GM23248 (cell line): ENCODE data around the gene TXNL4A. TPM values are rescaled to one million over a fixed set of nuclear protein-coding genes. Genes with fewer than 3 reads are reported as not detected.

ENCODE experiments used
- DNase-seq: peaks from one replicate; pipeline ENCODE4 v3.0.0-alpha.2; 2015
- H2AFZ ChIP-seq: fragments of 200-600 bp; sonication (generic); 2 replicates; pipeline ENCODE4 v1.6.1; 2016; ENCODE audit warnings: antibody characterized with exemption
- H3F3A ChIP-seq: fragments of 200-600 bp; sonication (generic); 2 replicates; pipeline ENCODE4 v1.6.1; 2016; ENCODE audit warnings: mild to moderate bottlenecking, antibody characterized with exemption, mixed run types; ENCODE audit not compliant: insufficient read depth
- H3K27ac ChIP-seq: fragments of 200-600 bp; sonication (generic); 2 replicates; pipeline ENCODE4 v1.5.1; 2016; ENCODE audit warnings: mild to moderate bottlenecking
- H3K27me3 ChIP-seq: fragments of 200-600 bp; sonication (generic); replicated peaks from 2 replicates; pipeline ENCODE4 v1.6.1; 2016; ENCODE audit warnings: mild to moderate bottlenecking; ENCODE audit not compliant: insufficient read depth
- H3K36me3 ChIP-seq: fragments of 200-600 bp; sonication (generic); 2 replicates; pipeline ENCODE4 v1.6.1; 2016; ENCODE audit warnings: low read depth, mild to moderate bottlenecking
- H3K4me1 ChIP-seq: fragments of 200-600 bp; sonication (generic); 2 replicates; pipeline ENCODE4 v1.6.1; 2016; ENCODE audit warnings: mild to moderate bottlenecking; ENCODE audit not compliant: insufficient read depth
- H3K4me2 ChIP-seq: fragments of 200-600 bp; sonication (generic); one replicate; pipeline ENCODE4 v1.6.1; 2016; ENCODE audit warnings: mild to moderate bottlenecking; ENCODE audit not compliant: unreplicated experiment
- H3K4me3 ChIP-seq: fragments of 200-600 bp; sonication (generic); 2 replicates; pipeline ENCODE4 v1.5.1; 2016; ENCODE audit warnings: mild to moderate bottlenecking
- H3K79me2 ChIP-seq: fragments of 200-600 bp; sonication (generic); 2 replicates; pipeline ENCODE4 v1.6.1; 2016; ENCODE audit warnings: mild to moderate bottlenecking; ENCODE audit not compliant: insufficient read depth
- H3K9ac ChIP-seq: fragments of 200-600 bp; sonication (generic); 2 replicates; pipeline ENCODE4 v1.6.1; 2016; ENCODE audit warnings: mild to moderate bottlenecking
- H3K9me2 ChIP-seq: fragments of 200-600 bp; sonication (generic); 2 replicates; pipeline ENCODE4 v1.6.1; 2016; ENCODE audit warnings: mixed run types, mild to moderate bottlenecking, moderate library complexity; ENCODE audit not compliant: insufficient read depth
- H3K9me3 ChIP-seq: fragments of 200-600 bp; sonication (generic); one replicate; pipeline ENCODE4 v1.6.1; 2017; ENCODE audit warnings: low read depth
- H4K20me1 ChIP-seq: fragments of 200-600 bp; sonication (generic); 2 replicates; pipeline ENCODE4 v1.6.0; 2016; ENCODE audit not compliant: insufficient read depth
- EZH2 ChIP-seq: fragments of 200-600 bp; sonication (generic); IDR thresholded peaks from 2 replicates; pipeline ENCODE4 v1.6.1; 2018; ENCODE audit warnings: antibody characterized with exemption, mild to moderate bottlenecking; ENCODE audit not compliant: insufficient read depth, poor library complexity, severe bottlenecking
- EZH2phosphoT487 ChIP-seq: fragments of 200-600 bp; sonication (generic); IDR thresholded peaks from 2 replicates; pipeline ENCODE4 v1.6.1; 2018; ENCODE audit warnings: antibody characterized with exemption, moderate library complexity, mild to moderate bottlenecking, low read depth; ENCODE audit not compliant: insufficient read depth
- WGBS, 2 experiments: methylation state at CpG; one replicate each; pipeline ENCODE4 v1.1.6; 2015 to 2017; ENCODE audit warnings: low lambda C conversion rate in 2 of 2, low coverage in 1 of 2; ENCODE audit errors: missing lambda C conversion rate in 2 of 2; 5-methylcytosine and 5-hydroxymethylcytosine counted together
- in situ Hi-C: fragments of 300-500 bp; cut with MboI; formaldehyde crosslinking; loops from 2 replicates; pipeline ENCODE4 v1.15.0; 2020
- polyA plus RNA-seq: library from polyadenylated mRNA; unstranded; fragments of >200 nt; fragmentation: Nextera tagmentation; extraction: Ambion mirVana; gene quantifications from 2 replicates; pipeline ENCODE4 v1.2.1, GENCODE V29; 2016
- total RNA-seq: library from RNA; depleted of rRNA; stranded (reverse); fragments of >200 nt; shearing (Covaris generic); gene quantifications from 2 replicates; pipeline ENCODE4 v1.2.3, GENCODE V29; 2014

TXNL4A gene
- total and polyA plus RNA-seq, 2 experiments from 2014 or later: 17.4 to 192 TPM

DNA sequence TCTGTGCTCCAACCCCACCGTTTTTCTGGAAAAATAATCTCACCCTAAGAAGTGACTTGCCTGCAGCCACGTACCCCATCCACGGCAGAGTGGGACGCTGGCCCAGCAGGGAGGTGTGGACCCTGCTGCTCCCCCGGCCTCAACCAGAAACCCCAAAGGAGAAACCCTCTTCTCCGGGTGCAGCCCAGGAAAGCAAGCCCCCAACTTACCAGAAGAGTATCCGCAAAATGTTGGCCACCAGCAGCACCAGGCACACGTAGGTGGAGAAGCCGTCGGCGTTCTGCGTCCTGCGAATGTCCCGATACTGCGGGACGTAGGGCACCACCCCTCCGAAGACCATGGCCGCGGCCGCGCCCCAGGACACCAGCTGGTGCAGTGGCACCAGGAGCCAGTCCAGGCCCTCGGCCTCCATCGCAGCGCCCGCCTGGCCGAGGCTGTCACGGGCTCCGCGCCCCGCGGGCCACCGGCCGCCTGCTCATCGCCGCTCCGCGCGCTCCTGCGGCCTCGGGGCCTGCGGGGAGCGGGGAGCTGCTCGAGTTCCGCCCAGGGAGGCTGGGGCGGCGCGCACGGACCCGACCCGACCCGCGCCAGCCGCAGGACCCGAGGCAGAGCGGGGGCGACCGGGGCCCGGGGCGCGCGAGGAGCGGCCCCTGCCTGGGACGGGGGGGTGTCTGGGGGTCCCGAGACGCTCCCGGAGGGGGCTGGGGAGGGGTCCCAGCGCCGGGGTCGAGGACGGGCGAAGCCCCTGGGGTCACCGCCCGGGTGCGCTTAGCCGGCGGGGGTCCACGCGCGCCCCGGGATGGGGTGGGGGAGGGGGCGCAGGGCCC lies 37.6 kb downstream of the TXNL4A start:
- peak; percentile 73 for DNase-seq
- H3K27ac ChIP-seq: peak overlapping the region; percentile 40
- H3K27me3 ChIP-seq: no peaks in the 10 kb centered on the region
- TF ChIP-seq EZH2 (no peak), EZH2phosphoT487 (no peak)
- H3K9me3 ChIP-seq: no peaks in the 10 kb centered on the region
- in situ Hi-C loops: no loop called here
- WGBS, 2 experiments: 1 to 2% methylated on average over 42 to 61 of the region's 81 CpGs
- no peaks in the 10 kb centered on the region for H3K9me2 ChIP-seq
- H3K4me1 ChIP-seq: peaks cover 14% of the 10 kb centered on the region
- H3K4me2 ChIP-seq: peak overlapping the region; percentile 99
- no peaks in the 10 kb centered on the region for H3F3A ChIP-seq
- H4K20me1 ChIP-seq: no peaks in the 10 kb centered on the region
- peak overlapping the region; percentile 59 for H2AFZ ChIP-seq
- no peaks in the 10 kb centered on the region for H3K36me3 ChIP-seq
- H3K4me3 ChIP-seq: peak overlapping the region; percentile 84
- H3K79me2 ChIP-seq: peaks cover 49% of the 10 kb centered on the region
- H3K9ac ChIP-seq: peak overlapping the region; percentile 85

DNA sequence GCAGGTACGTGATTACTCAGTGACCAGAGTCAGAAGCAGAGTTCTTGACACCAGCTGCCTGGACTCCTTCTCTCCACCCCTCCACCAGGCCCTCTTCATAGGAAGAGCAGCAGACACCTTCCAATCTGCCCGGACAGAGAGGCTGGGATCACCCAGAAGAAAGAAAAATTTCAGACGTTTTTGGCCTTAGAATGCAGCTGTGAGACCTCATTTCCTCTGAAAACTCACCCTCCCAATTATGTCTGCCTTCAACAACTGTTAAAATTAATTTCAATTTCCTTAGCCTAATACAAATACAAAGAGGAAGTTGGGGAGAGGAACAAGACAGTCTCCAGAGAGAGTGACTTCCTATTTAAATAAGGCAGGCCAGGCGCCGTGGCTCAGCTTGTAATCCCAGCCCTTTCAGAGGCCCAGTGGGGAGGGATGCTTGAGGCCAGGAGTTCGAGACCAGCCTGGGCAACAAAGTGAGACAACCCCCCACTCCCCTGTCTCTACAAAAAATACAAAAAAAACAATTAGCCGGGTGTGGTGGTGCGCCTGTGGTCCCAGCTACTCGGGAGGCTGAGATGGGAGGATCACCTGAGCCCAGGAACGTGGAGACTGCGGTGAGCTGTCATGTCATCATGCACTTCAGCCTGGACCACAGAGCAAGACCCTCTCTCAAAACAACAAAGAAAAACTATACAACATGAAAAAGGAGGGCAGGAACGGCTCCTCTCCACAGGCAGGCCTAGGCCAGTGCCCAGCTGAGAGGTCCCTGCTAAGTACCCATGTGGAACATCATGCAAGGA lies 38.5 kb downstream of the TXNL4A start:
- H3K4me2 ChIP-seq: peak overlapping the region; percentile 99
- peak overlapping the region; percentile 40; the same call in 1 of the 2 replicates for H3K27ac ChIP-seq
- no peaks in the 10 kb centered on the region for H3K9me2 ChIP-seq
- peak overlapping the region; percentile 85 for H3K9ac ChIP-seq
- H3K4me3 ChIP-seq: peak overlapping the region; percentile 84
- no peak overlapping the region for H2AFZ ChIP-seq
- H3K79me2 ChIP-seq: peaks cover 57% of the 10 kb centered on the region
- H3K27me3 ChIP-seq: no peaks in the 10 kb centered on the region
- WGBS, 2 experiments: 67 to 70% methylated on average over 12 of the region's 12 CpGs
- in situ Hi-C loops: no loop called here
- no peak for TF ChIP-seq EZH2
- TF ChIP-seq EZH2phosphoT487: no peak
- no peaks in the 10 kb centered on the region for H3F3A ChIP-seq
- H3K4me1 ChIP-seq: peaks cover 14% of the 10 kb centered on the region
- H3K36me3 ChIP-seq: no peaks in the 10 kb centered on the region
- peak; percentile 46 for DNase-seq
- no peaks in the 10 kb centered on the region for H4K20me1 ChIP-seq
- no peaks in the 10 kb centered on the region for H3K9me3 ChIP-seq

- no peak for DNase-seq
- in situ Hi-C loops: no loop called here
- Histone ChIP-seq H3K4me2 (no peak overlapping the region), H3K27ac (no peak overlapping the region), H3K79me2 (peaks cover 68% of the 10 kb centered on the region), H2AFZ (no peak overlapping the region), H3K36me3 (no peaks in the 10 kb centered on the region), H3K9me2 (no peaks in the 10 kb centered on the region), H4K20me1 (no peaks in the 10 kb centered on the region), H3K27me3 (no peaks in the 10 kb centered on the region), H3K9me3 (no peaks in the 10 kb centered on the region), H3K4me1 (peaks cover 14% of the 10 kb centered on the region), H3F3A (no peaks in the 10 kb centered on the region), H3K9ac (no peak overlapping the region), H3K4me3 (no peak overlapping the region)
- TF ChIP-seq EZH2 (no peak), EZH2phosphoT487 (no peak)
- WGBS, 2 experiments: 91 to 92% methylated on average over 23 of the region's 23 CpGs
Measured at GRCh38 chr18:79948719-79949411, 39.5 kb downstream of the TXNL4A start.

GRCh38 chr18:79947881-79948610 lies 40.3 kb downstream of the TXNL4A start:
- in situ Hi-C loops: no loop called here
- no peaks in the 10 kb centered on the region for H3K9me2 ChIP-seq
- H3K27ac ChIP-seq: no peak overlapping the region
- no peak overlapping the region for H3K9ac ChIP-seq
- DNase-seq: no peak
- peaks cover 76% of the 10 kb centered on the region for H3K79me2 ChIP-seq
- no peak overlapping the region for H3K4me3 ChIP-seq
- no peaks in the 10 kb centered on the region for H3F3A ChIP-seq
- no peaks in the 10 kb centered on the region for H3K9me3 ChIP-seq
- H3K36me3 ChIP-seq: no peaks in the 10 kb centered on the region
- H4K20me1 ChIP-seq: no peaks in the 10 kb centered on the region
- H3K27me3 ChIP-seq: no peaks in the 10 kb centered on the region
- no peak overlapping the region for H2AFZ ChIP-seq
- H3K4me1 ChIP-seq: peaks cover 14% of the 10 kb centered on the region
- WGBS, 2 experiments: 90 to 97% methylated on average over 14 to 15 of the region's 15 CpGs
- no peak overlapping the region for H3K4me2 ChIP-seq
- TF ChIP-seq EZH2 (no peak), EZH2phosphoT487 (no peak)
